ENCODE data around the gene GPR45. TPM values are rescaled to one million over a fixed set of nuclear protein-coding genes. Genes with fewer than 3 reads are reported as not detected.

The GPR45 gene
- total RNA-seq, 1 donor from 2014 or later, result not detected

DNA sequence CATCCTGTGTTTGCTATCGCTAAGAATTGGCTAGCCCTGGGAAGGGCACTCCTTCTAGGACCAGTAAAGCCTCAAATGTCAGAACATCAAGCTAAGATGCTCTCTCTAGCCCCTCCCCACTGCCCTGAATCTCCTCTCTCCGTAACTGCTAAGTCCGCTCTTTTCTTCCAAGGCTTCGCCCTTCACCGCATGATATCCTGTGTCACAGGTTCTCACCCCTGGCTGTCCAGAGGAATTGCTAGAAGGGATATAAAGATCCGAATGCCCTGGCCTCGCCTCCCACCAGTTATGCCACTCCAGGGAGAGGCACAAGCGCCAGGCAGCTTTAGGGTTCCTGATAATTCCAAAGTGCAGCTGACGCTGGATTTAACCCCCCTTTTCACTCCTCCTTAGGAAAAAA, 17.1 kb upstream of the GPR45 start:
- H3K27ac Mint-ChIP-seq (ENCODE audit: unreplicated experiment), result no peak overlapping the region
- peaks cover 7% of the 10 kb centered on the region for H3K9me3 Mint-ChIP-seq (ENCODE audit: low read depth)
- H3K4me3 Mint-ChIP-seq (ENCODE audit: unreplicated experiment), result no peak overlapping the region
- TF ChIP-seq, protein P1, sequence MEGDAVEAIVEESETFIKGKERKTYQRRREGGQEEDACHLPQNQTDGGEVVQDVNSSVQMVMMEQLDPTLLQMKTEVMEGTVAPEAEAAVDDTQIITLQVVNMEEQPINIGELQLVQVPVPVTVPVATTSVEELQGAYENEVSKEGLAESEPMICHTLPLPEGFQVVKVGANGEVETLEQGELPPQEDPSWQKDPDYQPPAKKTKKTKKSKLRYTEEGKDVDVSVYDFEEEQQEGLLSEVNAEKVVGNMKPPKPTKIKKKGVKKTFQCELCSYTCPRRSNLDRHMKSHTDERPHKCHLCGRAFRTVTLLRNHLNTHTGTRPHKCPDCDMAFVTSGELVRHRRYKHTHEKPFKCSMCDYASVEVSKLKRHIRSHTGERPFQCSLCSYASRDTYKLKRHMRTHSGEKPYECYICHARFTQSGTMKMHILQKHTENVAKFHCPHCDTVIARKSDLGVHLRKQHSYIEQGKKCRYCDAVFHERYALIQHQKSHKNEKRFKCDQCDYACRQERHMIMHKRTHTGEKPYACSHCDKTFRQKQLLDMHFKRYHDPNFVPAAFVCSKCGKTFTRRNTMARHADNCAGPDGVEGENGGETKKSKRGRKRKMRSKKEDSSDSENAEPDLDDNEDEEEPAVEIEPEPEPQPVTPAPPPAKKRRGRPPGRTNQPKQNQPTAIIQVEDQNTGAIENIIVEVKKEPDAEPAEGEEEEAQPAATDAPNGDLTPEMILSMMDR (IDR thresholded peaks at IDR 0.05), result no peak
- H3K36me3 Mint-ChIP-seq (ENCODE audit: low read depth), result peaks cover 4% of the 10 kb centered on the region
- no peaks in the 10 kb centered on the region for H3K4me1 Mint-ChIP-seq (ENCODE audit: low read depth)
- peaks cover 15% of the 10 kb centered on the region for H3K27me3 Mint-ChIP-seq (ENCODE audit: low read depth)
- no peak for DNase-seq (ENCODE audit: low spot score)

DNA sequence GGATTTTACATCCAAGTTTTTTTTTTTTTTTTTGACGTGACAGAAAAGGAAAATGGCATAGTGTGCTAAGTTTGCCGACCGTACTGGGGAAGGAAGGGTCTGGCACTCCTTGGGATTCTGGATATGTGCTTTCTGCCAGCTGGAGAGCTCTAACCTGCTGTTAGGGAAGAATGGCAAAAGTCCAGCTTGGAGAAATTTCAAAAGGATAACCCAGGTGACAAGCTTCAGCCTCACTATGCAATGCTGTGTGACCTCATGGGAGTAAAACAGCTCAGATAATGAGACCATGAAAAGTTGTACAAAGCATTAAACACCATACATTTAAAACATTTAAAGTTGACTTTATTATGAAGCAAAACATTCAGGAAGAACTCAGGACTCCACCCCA, 10.3 kb upstream of the GPR45 start:
- Mint-ChIP-seq H3K27ac (ENCODE audit: unreplicated experiment) (no peak overlapping the region), H3K4me1 (ENCODE audit: low read depth) (peaks cover 3% of the 10 kb centered on the region), H3K4me3 (ENCODE audit: unreplicated experiment) (no peak overlapping the region), H3K36me3 (ENCODE audit: low read depth) (peaks cover 4% of the 10 kb centered on the region), H3K27me3 (ENCODE audit: low read depth) (peaks cover 9% of the 10 kb centered on the region), H3K9me3 (ENCODE audit: low read depth) (peaks cover 7% of the 10 kb centered on the region)
- TF ChIP-seq, protein P1 (IDR thresholded peaks at IDR 0.05), result no peak
- no peak for DNase-seq (ENCODE audit: low spot score)

DNA sequence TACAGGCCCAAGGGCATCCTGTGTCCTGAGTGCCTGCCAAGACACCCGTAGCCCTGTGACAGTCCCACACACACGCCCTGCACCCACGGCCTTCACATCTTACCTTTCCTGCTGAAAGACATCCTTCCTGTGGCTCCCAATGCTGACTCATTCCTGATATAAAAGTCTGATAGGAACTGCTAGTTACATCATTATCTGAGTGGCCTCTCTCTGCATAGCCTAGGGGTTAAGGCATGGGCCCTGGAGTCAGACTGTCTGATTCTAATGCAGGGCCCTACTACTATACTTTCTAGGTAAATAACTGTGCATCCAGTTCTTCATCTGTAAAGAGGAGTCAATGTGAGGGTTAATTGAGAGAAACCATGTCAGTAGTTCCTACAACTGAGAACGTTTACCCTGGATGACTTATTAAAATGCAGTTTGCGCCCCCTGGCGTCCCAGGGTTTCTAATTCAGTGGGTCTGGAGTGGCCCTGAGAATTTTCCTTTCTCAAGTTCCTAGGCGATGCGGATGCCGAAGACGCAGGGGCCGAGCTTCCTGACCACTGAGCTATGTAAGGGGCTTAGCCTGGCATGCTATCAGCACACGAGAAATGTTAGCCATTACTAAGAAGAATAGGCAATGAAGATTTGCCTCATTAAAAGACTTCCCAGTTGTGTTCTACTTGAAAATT, 6.0 kb upstream of the GPR45 start:
- TF ChIP-seq, protein P1 (IDR thresholded peaks at IDR 0.05), result peak; percentile 93
- no peak for DNase-seq (ENCODE audit: low spot score)
- H3K27me3 Mint-ChIP-seq (ENCODE audit: low read depth), result no peaks in the 10 kb centered on the region
- no peaks in the 10 kb centered on the region for H3K36me3 Mint-ChIP-seq (ENCODE audit: low read depth)
- H3K27ac Mint-ChIP-seq (ENCODE audit: unreplicated experiment), result no peak overlapping the region
- peaks cover 9% of the 10 kb centered on the region for H3K4me1 Mint-ChIP-seq (ENCODE audit: low read depth)
- no peak overlapping the region for H3K4me3 Mint-ChIP-seq (ENCODE audit: unreplicated experiment)
- H3K9me3 Mint-ChIP-seq (ENCODE audit: low read depth), result no peaks in the 10 kb centered on the region

DNA sequence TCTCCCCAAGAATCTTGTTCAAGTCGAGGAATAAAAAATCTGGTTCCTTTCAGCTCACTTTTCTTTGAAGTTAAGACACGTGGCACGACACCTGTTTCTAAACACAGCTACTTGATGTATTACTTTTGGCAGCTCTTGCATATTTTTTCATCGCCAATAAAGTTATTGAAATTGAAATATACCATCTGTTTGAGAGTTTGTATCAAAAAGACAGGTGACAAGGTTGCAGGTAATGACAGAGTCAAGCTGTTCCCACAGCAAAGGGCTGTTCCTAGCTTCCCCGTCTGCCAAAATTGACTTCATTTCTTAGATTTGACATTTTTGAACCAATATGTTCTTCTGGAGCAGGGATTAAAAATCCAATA, 5.5 kb upstream of the GPR45 start:
- H3K4me1 Mint-ChIP-seq (ENCODE audit: low read depth), result peaks cover 9% of the 10 kb centered on the region
- H3K9me3 Mint-ChIP-seq (ENCODE audit: low read depth), result no peaks in the 10 kb centered on the region
- no peaks in the 10 kb centered on the region for H3K27me3 Mint-ChIP-seq (ENCODE audit: low read depth)
- no peak overlapping the region for H3K27ac Mint-ChIP-seq (ENCODE audit: unreplicated experiment)
- H3K36me3 Mint-ChIP-seq (ENCODE audit: low read depth), result no peaks in the 10 kb centered on the region
- no peak overlapping the region for H3K4me3 Mint-ChIP-seq (ENCODE audit: unreplicated experiment)
- TF ChIP-seq, protein P1 (IDR thresholded peaks at IDR 0.05), result no peak
- DNase-seq (ENCODE audit: low spot score), result no peak

DNA sequence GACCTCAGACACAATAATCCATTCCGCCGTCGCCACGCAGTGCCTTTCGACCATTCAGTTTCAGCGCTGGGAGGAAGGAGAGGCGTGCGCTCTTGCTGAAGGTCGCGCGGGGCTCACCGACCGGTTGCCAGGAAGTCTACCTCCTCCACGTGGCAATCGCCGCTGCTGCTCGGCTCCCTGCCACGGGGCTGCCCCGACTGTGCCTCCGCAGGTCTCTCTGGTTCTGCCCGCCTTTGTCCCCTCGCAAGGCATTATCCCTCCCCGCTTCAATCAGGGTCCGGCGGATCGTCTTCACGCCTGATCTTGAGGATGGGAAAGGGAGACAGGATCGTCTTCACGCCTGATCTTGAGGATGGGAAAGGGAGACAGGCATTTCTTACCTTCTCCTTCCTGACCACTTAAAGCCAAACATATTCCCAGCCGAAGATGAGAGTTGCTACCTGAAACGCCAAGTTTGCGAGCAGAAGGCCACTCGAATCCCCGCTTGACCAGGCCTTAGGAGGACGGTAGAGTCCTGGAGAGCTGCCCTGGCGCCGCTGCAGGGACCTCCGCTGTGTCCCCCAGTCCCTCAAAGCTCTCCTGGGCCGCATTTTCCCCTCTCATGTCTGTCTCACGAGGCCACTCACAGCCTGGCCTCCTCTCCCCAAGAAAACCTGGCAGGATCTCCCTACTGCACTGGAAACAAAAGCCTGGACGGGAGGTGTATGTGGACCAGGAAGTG, 4.3 kb upstream of the GPR45 start:
- Mint-ChIP-seq H3K9me3 (ENCODE audit: low read depth) (no peaks in the 10 kb centered on the region), H3K4me3 (ENCODE audit: unreplicated experiment) (no peak overlapping the region), H3K36me3 (ENCODE audit: low read depth) (no peaks in the 10 kb centered on the region), H3K27me3 (ENCODE audit: low read depth) (no peaks in the 10 kb centered on the region), H3K27ac (ENCODE audit: unreplicated experiment) (no peak overlapping the region), H3K4me1 (ENCODE audit: low read depth) (peaks cover 9% of the 10 kb centered on the region)
- TF ChIP-seq, protein P1 (IDR thresholded peaks at IDR 0.05), result no peak
- no peak for DNase-seq (ENCODE audit: low spot score)
